Measurements from ENCODE around the gene ZNF768. TPM values are rescaled to one million over a fixed set of nuclear protein-coding genes. Genes with fewer than 3 reads are reported as not detected.
A peak's percentile ranks its signal among the peaks of the same experiment; 100 is the strongest.

ZNF768 gene
- total and polyA plus RNA-seq, 2 of the 13 experiments (the other 11 are each of a cell fraction or from before 2014, with no cell fraction given): 26.7 to 34.4 TPM

- TF ChIP-seq AFF4 (CRISPR knock-in tag; IDR thresholded peaks at IDR 0.05) (no peak), SSRP1 (CRISPR knock-in tag; IDR thresholded peaks at IDR 0.05) (no peak), ZNF263 (CRISPR knock-in tag; IDR thresholded peaks at IDR 0.05) (no peak), MYC (CRISPR knock-in tag; IDR thresholded peaks at IDR 0.05; ENCODE audit: borderline replicate concordance) (peak; percentile 30; the same call in 1 of the 2 replicates), ZNF253 (CRISPR knock-in tag; IDR thresholded peaks at IDR 0.05; ENCODE audit: borderline replicate concordance) (no peak), MIER3 (CRISPR knock-in tag; IDR thresholded peaks at IDR 0.05; ENCODE audit: borderline replicate concordance) (peak; percentile 61; the same call in 1 of the 2 replicates), USF2 (IDR thresholded peaks at IDR 0.05; ENCODE audit: low read depth, low read length) (no peak), USF2 (CRISPR knock-in tag; IDR thresholded peaks at IDR 0.05; ENCODE audit: borderline replicate concordance) (no peak), CENPT (CRISPR knock-in tag; IDR thresholded peaks at IDR 0.05; ENCODE audit: low read depth) (peak; percentile 30; the same call in 1 of the 2 replicates), DRAP1 (CRISPR knock-in tag; IDR thresholded peaks at IDR 0.05) (peak; percentile 78), PHF5A (CRISPR knock-in tag; IDR thresholded peaks at IDR 0.05; ENCODE audit: low read depth, unreplicated experiment) (peak; percentile 78), SOX6 (IDR thresholded peaks at IDR 0.05) (no peak), SOX6 (CRISPR knock-in tag; IDR thresholded peaks at IDR 0.05) (peak; percentile 54; the same call in 1 of the 2 replicates), ZBTB21 (CRISPR knock-in tag; IDR thresholded peaks at IDR 0.05) (peak; percentile 99), MTA1 (CRISPR knock-in tag; IDR thresholded peaks at IDR 0.05; ENCODE audit: borderline replicate concordance) (peak; percentile 84; the same call in 1 of the 2 replicates), TBP (CRISPR knock-in tag; IDR thresholded peaks at IDR 0.05) (no peak), THAP9 (CRISPR knock-in tag; IDR thresholded peaks at IDR 0.05; ENCODE audit: borderline replicate concordance) (peak; percentile 40; the same call in 1 of the 2 replicates)
Measured at GRCh38 chr16:30521873-30522641, 4.3 kb downstream of the ZNF768 start (continued).

All from HepG2 (cell line).